ENCODE results near the gene CFAP69. TPM values are rescaled to one million over a fixed set of nuclear protein-coding genes. Genes with fewer than 3 reads are reported as not detected.

CFAP69 gene
- total and polyA plus RNA-seq, 10 of the 15 experiments (the other 5 are each of a cell fraction or from before 2014, with no cell fraction given) = 0.11 to 3.1 (median 0.48) TPM; not detected in 1

- TF ChIP-seq, protein P1, sequence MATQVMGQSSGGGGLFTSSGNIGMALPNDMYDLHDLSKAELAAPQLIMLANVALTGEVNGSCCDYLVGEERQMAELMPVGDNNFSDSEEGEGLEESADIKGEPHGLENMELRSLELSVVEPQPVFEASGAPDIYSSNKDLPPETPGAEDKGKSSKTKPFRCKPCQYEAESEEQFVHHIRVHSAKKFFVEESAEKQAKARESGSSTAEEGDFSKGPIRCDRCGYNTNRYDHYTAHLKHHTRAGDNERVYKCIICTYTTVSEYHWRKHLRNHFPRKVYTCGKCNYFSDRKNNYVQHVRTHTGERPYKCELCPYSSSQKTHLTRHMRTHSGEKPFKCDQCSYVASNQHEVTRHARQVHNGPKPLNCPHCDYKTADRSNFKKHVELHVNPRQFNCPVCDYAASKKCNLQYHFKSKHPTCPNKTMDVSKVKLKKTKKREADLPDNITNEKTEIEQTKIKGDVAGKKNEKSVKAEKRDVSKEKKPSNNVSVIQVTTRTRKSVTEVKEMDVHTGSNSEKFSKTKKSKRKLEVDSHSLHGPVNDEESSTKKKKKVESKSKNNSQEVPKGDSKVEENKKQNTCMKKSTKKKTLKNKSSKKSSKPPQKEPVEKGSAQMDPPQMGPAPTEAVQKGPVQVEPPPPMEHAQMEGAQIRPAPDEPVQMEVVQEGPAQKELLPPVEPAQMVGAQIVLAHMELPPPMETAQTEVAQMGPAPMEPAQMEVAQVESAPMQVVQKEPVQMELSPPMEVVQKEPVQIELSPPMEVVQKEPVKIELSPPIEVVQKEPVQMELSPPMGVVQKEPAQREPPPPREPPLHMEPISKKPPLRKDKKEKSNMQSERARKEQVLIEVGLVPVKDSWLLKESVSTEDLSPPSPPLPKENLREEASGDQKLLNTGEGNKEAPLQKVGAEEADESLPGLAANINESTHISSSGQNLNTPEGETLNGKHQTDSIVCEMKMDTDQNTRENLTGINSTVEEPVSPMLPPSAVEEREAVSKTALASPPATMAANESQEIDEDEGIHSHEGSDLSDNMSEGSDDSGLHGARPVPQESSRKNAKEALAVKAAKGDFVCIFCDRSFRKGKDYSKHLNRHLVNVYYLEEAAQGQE (IDR thresholded peaks at IDR 0.05; ENCODE audit: low read depth, low read length) = no peak
- TF ChIP-seq RAD21 (IDR thresholded peaks at IDR 0.05; ENCODE audit: insufficient read depth, low read depth, low read length) (no peak), NR2F1 (conservative IDR thresholded peaks at IDR 0.05) (no peak), TBL1XR1 (IDR thresholded peaks at IDR 0.05; ENCODE audit: low read depth, low read length) (no peak), MEF2A (IDR thresholded peaks at IDR 0.05; ENCODE audit: insufficient read depth, low read depth, low read length) (no peak), USF1 (IDR thresholded peaks at IDR 0.05; ENCODE audit: borderline replicate concordance, extremely low read length, insufficient read depth, low read depth, low read length) (no peak)
Measured at GRCh38 chr7:90337106-90337505, 92.1 kb downstream of the CFAP69 start (continued).

GRCh38 chr7:90345016-90345415 is 100.0 kb downstream of the CFAP69 start:
- no peak overlapping the region for H3K4me3 ChIP-seq
- no peak for FAIRE-seq
- no peak overlapping the region for H3K4me2 ChIP-seq (ENCODE audit: control insufficient read depth, insufficient read depth)
- ChIA-PET CTCF (interaction anchor here (1.2 to 1.7 kb wide), 3 partner anchors 13 to 78 kb away, joined by 3 to 7 read pairs (median 4); no protein-coding TSS in a partner anchor), RAD21 (ENCODE audit: unreplicated experiment) (interaction anchor here (1.6 kb wide), 1 partner anchor 47 kb away, joined by 4 read pairs; no protein-coding TSS in a partner anchor), SMC1A (ENCODE audit: uncharacterized antibody, unreplicated experiment) (interaction anchor here (0.7 to 1.7 kb wide), 8 partner anchors 8 to 366 kb away, joined by 3 to 6 read pairs (median 4); no protein-coding TSS in a partner anchor), POLR2A (interaction anchor here (0.5 kb wide), 1 partner anchor 9 kb away, joined by 3 read pairs; no protein-coding TSS in a partner anchor)
- H4K20me1 ChIP-seq (ENCODE audit: control insufficient read depth, insufficient read depth) = no peaks in the 10 kb centered on the region
- H3K27me3 ChIP-seq (replicated peaks in 1 of 2; ENCODE audit: control insufficient read depth in 2 of 2, insufficient read depth in 2 of 2, low read length in 1 of 2) = no peaks in the 10 kb centered on the region
- no peak for TF ChIP-seq BHLHE40 (IDR thresholded peaks at IDR 0.05; ENCODE audit: borderline replicate concordance in 1 of 2, low read depth in 2 of 2, low read length in 1 of 2)
- TF ChIP-seq TCF7 (IDR thresholded peaks at IDR 0.05; ENCODE audit: borderline replicate concordance) = no peak
- TF ChIP-seq DPF2 (IDR thresholded peaks at IDR 0.05) = no peak
- no peak for TF ChIP-seq BRCA1 (IDR thresholded peaks at IDR 0.05; ENCODE audit: low read depth, low read length)
- TF ChIP-seq FOS (IDR thresholded peaks at IDR 0.05; ENCODE audit: borderline replicate concordance, extremely low read depth, insufficient read length) = no peak
- TF ChIP-seq HDAC2 (IDR thresholded peaks at IDR 0.05) = no peak
- no peak for TF ChIP-seq TCF12 (IDR thresholded peaks at IDR 0.05; ENCODE audit: low read depth, low read length)
- no peak for TF ChIP-seq RAD51 (IDR thresholded peaks at IDR 0.05)
- TF ChIP-seq NFXL1 (IDR thresholded peaks at IDR 0.05; ENCODE audit: borderline replicate concordance) = no peak
- no peak for TF ChIP-seq ESRRA (IDR thresholded peaks at IDR 0.05; ENCODE audit: low read length)
- TF ChIP-seq SREBF1 (IDR thresholded peaks at IDR 0.05; ENCODE audit: low read length) = no peak
- no peak for TF ChIP-seq TARDBP (IDR thresholded peaks at IDR 0.05; ENCODE audit: borderline replicate concordance)
- intact Hi-C loops (cut with micrococcal nuclease; ENCODE audit: unreplicated experiment) (no loop called here), in situ Hi-C loops (cut with MboI) (loop anchor here (5.0 kb wide), 1 partner anchor 57 kb away; the partner anchor contains the start of gene CLDN12)
- H3K4me1 ChIP-seq (ENCODE audit: control insufficient read depth, insufficient read depth, low read length) = peaks cover 6% of the 10 kb centered on the region; the same call in 1 of the 2 replicates
- no TSS peak for BruUV-seq (replicated peaks)
- no peak overlapping the region for H3K27ac ChIP-seq (ENCODE audit: control insufficient read depth, insufficient read depth)
- no peak overlapping the region for H3K9ac ChIP-seq (ENCODE audit: control insufficient read depth, insufficient read depth, low read length)
- DNase-seq (ENCODE audit: low read depth, low spot score) = no peak
- no peak for ATAC-seq
- H3K9me3 ChIP-seq (replicated peaks; ENCODE audit: control insufficient read depth, insufficient read depth, low read length) = no peaks in the 10 kb centered on the region; the same call in 2 of the 3 replicates
- peaks cover 27% of the 10 kb centered on the region for H3K79me2 ChIP-seq (ENCODE audit: control insufficient read depth, insufficient read depth, low read length)
- H3K36me3 ChIP-seq (ENCODE audit: control insufficient read depth in 2 of 2, insufficient read depth in 2 of 2, low read length in 1 of 2) = no peaks in the 10 kb centered on the region; a peak in 1 of 4 replicates
- peak overlapping the region; percentile 98 for H2AFZ ChIP-seq (ENCODE audit: control insufficient read depth, low read depth, low read length)

Measured in GM12878 (cell line).